HG03460 (cell line): ENCODE measurements around the gene PRRG2.

Experiments
- ATAC-seq: cut with Tn5 transposase; IDR thresholded peaks from one replicate; pipeline ENCODE4 v1.9.1; 2021; ENCODE audit not compliant: unreplicated experiment

The PRRG2 gene

DNA sequence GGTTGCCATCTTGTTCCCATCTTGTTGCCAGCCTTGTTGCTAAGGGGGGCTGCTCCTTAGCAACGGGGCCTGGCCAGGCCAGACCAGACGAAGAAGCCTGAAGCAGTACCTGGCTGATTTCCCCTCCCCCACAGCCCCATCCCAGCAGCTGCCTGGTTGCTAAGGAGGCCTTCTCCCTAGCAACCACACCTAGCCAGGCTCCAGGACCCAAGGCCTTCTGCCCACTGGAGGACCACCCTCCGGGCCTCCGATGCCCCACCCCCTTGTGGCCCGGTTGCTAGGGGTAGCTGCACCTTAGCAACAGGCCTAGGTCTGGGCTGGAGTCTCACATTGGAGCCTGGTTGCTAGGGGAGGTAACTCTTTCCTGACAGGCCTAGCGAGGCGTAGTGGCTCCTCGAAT, 3.9 kb downstream of the PRRG2 start:
- no peak for ATAC-seq

DNA sequence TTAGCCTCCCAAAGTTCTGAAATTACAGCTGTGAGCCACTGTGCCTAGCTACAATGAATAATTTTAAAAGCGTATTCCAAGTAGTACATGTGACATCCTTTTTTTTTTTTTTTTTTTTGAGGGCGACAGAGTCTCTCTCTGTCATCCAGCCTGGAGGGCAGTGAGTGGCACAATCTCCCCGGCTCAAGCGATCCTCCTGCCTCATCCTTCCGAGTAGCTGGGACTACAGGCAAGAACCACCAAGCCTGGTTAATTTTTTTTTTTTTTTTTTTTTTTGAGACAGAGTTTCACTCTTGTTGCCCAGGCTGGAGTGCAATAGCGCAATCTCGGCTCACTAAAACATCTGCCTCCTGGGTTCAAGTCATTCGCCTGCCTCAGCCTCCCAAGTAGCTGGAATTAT, 6.1 kb downstream of the PRRG2 start:
- ATAC-seq, result no peak

DNA sequence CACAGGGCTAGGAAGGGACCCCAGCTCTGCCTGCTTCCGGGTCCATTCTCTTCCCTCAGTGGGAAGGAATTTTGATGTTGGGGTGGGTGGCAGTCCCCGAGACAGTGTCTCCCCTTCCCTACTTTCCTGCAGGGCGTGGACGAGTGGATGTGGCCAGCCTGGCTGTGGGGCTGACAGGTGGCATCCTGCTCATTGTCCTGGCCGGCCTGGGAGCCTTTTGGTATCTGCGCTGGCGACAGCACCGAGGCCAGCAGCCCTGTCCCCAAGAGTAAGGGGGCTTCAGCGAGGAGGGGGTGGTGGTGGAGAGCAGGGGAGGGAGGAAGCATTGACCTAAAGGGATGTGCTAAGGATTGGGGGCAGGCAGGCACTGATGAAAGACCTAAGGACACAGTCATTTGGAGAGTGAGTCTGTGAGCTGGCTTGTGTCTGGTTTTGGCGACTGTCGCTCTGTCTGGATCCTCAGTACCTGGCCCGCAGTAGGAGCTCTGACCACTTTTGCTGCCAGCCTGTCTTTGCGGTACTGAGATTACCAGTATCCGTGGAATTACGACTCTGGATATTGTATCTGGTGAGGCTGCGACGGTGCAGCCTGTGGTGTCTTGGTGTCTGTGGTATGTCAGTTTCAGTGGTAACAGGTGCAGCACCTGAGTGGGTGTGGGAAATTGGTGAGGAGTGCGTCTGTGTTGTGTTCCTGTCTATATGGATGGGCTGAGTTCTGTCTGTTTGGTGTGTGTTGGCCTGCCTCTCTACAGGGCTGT, 7.4 kb downstream of the PRRG2 start:
- ATAC-seq, result no peak

DNA sequence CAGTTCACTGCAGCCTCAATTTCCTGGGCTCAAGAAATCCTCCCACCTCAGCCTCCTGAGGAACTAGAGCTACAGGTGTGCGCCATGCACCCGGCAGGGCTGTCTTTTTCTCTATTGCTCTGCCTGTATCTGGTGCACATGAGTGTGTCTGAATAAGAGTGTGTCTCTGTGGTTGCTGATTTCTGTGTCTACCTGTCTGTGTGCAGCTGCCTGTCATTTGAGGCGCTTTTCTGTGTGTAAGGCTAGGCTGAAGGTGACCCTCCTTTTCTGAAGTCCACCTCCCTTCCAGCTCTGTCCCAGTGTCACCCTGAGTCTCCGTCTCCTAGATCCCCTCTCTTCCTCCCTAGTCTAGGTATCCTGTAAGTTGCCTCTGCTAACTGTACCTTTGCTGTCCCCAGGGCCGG, 8.4 kb downstream of the PRRG2 start:
- ATAC-seq, result no peak

DNA sequence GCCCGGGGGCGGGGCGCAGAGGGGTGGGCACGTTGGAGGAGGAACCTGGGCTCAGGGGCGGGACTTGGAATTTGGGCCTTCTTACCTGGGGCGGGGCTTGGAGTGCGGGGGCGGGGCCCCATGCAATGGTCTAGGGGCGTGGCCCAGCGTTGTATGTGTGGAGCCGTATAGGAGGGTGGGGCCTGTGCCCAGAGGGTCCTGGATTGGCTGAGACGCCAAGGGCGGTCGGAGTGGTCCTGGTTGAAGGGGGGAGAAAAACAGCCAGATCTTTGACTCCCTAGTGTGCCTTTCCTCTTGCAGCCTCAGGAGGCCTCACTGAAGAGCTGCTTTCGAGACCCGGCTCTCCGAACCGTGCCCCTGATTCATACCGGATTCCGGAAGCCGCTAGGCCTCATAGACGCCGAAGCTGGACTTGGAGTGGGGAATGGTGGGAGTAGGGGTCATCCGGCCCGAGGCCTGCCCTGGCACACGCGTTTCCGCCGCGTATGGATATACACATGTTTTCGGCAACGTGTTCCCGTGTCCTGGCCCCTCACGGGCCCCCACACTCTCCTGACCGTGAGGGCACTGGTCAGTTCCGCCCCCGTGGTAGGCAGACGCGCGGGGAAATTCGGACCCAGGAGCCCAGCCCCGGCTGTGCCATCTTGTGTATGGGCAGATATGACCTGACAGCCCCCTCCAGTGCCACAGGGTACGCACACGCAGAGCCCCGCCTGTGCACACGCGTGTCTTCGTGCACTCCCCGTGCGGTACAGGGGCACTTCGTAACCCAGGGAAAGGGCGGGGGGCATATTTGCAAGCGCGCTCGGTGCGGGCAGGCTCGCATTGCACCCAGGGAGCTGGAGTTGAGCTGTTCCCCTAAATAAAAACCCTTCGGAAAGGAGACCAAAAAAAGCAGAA, 9.2 kb downstream of the PRRG2 start:
- ATAC-seq, result peak; percentile 57

DNA sequence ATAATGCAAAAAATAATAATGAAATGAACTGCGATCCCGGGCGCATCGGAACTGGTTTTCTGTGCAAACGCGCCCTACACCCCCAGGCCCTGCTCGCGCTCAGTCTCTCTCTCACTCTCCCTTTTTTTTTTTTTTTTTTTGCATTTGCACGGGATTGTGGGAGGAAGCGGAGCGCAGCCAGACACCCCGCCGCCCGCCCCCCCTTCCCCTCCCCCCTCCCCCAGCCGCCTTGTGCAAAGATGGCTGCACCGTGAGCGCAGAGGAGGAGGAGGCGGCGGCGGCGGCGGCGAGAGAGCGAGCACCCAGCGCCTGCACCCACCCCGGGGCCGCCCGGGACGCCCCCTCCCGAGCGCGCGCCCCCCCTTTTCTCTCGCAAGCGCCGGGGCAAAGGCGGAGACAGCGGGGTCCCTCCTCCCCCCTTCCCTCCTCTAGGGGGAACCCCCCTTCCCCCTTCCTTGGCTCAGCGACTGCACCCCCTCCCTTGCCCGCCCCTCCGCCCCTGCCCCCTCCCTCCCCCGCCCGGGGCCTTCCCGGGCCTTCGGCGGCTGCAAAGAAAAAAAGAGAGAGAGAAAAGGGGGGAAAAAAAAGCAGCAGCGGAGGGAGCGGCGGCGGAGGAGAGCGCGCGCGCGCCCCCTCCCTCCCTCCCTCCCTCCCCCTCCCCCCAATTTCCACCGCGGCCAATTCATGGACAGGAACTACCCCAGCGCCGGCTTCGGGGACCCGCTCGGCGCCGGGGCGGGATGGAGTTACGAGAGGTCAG, 10.0 kb downstream of the PRRG2 start, which contains the start of gene PRR12:
Gene PRR12, plus strand, starts transcription at position 212 of the 760 bp plus-strand sequence. Its CDS starts 473 bp downstream, at position 685.
- no peak for ATAC-seq

DNA sequence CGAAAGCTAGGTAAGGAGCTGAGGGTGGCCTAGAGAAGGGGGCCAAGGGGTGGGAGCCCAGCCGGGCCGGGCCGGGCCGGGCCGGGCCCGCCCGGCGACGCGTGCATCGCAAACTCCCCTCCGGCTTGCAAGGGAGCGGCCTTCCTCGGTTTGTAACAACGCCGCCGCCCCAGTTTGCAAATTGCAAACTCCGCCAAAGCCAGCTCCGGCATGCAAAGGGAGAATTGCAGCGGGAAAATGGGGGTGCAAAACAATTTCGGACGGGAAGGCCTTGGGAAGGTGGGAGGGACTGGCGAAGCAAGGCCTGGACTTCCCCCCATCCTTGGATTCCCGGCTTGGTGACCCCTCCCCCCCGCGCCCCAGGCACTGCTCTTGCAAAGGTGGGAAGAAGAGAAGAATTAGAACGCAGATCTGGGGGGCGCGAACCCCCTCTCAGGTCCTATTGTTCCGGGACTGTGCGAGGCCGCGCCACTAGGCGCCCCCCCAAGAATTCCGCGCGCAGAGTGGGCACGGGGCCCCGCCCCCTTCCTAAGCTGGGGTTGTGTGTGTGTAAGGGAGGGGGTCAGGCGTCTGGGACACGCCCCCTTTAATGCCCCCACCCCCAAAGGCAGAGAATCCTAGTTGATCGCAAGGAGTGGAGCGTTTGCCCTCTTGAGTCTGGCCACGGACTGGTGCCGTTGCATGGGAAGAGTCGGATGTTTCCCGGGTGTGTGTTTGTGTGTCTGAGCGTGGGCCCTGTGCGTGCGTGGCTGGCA, 10.8 kb downstream of the PRRG2 start:
- no peak for ATAC-seq

DNA sequence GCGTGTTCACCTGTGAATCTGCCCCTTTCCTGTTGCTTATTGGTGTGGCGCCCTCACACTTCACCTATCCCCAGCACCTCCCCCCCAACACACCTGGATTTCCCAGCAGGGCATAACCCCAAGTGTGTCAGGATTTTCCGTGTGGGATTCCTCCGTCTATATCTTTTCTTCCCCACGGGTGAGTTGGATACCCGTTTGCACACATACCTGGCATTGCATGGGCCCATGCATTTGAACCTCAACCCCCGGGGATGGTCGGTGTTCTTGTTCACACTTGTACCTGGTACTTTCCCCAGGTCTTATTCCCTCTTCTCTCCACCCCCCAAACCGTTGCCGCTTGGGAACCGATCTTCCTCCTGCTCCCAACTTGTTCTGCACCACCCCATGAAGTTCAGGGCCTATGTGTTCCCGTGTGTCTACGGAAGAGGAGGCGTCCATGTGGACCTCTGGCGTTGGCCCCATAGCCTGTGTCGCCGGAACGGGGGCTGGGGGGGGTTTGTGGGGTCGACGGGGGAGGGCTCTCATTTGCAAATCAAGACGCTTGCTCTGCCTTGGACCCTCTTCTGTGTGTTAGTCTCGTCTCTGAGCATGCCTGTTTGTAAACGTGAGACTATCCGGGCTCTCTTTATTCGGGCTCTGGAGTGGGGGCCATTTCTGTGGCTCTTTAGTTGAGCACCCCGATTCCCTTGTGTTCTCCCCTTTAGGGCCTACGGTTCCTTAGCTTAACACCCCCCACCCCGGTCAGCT, 11.5 kb downstream of the PRRG2 start:
- ATAC-seq, result no peak

DNA sequence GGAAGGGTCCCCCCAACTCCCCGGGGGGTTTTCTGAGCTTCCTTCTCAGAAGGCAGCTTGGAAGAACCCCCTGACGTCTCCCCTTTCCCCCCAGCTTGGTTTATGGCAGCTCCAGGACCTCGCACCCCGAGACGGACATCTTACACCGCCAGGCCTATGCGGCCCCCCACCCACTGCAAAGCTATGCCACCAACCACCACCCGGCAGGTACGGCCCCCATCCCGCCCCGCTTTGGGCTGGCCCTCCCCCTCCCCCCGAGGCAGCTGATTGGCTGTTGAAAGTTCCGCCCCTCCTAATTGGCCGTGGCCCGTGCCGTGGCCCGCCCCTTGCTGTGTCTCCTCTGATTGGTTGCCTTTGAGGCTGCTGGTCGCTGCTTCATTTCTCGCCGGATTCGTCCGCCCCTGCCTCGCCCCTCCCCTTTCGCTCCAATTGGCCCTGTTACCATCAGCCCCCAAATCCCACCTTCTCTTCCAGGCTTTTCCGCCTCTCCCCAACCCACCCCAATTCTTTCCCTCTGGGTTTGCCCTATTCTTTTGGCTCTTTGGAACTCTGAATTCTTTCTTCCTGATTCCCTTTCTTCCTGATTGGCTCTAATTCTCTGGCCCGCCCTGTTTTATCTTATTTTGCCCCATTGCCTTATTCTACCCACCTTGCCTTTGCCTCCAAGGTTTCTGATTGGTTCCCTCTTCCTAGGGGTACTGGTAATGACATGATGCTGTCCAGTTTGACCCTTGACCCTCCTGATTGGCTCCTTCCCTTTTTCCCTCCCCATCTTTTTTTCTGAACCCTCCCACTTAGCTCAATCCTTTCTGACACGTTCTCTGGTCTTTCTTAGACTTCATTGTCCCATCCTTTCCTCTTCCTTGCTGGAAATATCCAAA, 12.4 kb downstream of the PRRG2 start:
- ATAC-seq, result peak; percentile 37

DNA sequence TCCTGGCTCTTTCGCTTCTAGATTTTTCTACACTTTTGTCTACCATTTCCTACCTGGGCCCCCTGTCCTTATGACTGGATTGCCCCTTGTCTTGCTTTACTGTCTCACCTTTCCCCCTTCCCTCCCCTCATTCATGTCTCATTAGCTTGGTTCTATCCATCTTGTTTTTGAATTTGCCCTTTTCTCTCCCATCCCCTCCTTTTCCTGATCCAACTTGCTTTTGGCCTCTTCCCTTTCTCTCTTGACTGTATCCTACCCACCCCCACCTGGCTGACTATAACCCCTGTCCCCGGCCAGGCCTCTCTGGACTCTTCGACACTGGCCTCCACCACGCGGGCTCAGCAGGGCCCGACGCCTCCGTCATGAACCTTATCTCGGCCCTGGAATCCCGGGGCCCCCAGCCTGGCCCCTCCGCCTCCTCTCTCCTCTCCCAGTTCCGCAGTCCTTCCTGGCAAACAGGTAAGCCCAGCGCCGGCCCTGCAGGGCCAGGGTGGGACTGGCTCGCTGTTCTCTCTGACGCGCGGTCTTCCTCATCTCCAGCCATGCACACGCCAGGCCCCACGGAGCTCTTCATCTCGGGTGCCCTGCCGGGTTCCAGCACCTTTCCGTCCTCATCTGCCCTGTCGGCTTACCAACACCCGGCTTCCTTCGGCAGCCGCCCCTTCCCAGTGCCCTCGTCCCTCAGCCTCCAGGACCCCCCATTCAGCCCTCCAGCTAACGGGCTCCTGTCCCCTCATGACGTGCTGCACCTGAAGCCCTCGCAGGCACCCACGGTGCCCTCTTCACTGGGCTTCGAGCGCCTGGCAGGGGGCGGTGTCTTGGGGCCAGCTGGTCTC, 13.3 kb downstream of the PRRG2 start:
- no peak for ATAC-seq

DNA sequence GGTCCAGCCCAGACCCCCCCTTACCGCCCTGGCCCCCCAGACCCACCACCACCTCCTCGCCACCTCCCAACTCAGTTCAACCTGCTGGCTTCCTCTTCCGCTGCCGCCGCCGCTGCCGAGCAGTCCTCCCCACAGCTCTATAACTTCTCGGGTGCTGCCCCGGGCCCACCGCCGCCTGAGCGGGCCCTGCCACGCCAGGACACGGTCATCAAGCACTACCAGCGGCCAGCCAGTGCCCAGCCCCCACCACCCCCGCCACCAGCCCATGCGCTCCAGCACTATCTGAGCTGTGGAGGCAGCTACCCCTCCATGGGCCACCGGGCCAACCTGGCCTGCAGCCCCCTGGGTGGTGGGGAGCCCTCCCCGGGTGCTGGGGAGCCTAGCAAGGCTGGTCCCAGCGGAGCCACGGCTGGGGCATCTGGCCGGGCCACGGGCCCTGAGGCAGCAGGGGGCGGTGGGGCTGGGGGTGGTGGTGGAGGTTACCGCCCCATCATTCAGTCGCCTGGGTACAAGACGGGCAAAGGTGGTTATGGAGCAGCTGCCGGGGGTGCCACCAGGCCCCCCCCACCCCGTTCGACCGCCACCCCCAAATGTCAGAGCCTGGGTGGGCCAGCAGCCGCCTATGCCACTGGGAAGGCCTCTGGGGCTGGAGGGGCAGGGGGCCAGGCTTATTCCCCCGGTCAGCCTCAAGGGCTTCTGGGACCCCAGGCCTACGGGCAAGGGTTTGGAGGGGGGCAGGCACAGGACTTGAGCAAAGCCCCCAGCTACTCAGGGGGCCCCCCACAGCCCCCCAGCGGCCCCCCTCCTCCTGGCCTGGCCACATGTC, 14.1 kb downstream of the PRRG2 start:
- ATAC-seq, result no peak

DNA sequence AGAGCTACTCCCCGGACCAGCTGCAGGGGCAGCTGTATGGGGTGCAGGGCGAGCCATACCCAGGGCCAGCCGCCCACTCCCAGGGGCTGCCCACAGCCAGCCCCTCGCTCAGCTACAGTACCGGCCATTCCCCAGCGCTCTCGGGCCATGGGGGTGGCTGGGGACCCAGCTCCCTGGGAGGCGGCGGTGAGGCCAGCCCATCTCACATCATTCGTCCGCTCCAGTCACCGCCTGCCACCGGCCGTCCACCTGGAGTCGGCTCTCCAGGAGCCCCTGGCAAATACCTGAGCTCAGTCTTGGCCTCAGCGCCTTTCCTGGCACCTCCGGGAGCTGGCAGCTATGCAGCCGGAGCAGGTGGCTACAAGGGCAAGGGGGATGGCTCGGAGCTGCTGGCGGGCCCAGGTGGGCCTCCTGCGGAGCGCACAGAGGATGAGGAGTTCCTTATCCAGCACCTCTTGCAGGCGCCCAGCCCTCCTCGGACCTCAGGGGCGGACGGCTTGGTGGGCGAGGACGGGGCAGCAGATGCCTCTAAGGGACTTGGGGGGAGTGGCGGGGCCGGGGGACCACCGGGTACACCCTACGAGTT, 14.8 kb downstream of the PRRG2 start:
- no peak for ATAC-seq

DNA sequence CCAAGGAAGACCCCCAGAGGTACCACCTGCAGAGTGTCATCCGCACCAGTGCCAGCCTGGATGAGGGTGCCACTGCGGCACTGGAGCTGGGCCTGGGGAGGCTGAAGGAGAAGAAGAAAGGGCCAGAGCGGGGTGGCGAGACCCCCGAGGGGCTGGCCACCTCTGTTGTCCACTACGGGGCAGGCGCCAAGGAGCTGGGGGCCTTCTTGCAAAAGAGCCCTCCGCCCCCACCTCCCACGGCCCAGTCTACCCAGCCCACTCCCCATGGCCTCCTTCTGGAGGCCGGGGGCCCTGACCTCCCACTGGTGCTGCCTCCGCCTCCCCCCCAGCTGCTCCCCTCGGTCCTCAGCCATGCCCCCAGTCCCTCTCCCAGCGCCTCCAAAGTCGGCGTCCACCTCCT, 15.3 kb downstream of the PRRG2 start:
- no peak for ATAC-seq

DNA sequence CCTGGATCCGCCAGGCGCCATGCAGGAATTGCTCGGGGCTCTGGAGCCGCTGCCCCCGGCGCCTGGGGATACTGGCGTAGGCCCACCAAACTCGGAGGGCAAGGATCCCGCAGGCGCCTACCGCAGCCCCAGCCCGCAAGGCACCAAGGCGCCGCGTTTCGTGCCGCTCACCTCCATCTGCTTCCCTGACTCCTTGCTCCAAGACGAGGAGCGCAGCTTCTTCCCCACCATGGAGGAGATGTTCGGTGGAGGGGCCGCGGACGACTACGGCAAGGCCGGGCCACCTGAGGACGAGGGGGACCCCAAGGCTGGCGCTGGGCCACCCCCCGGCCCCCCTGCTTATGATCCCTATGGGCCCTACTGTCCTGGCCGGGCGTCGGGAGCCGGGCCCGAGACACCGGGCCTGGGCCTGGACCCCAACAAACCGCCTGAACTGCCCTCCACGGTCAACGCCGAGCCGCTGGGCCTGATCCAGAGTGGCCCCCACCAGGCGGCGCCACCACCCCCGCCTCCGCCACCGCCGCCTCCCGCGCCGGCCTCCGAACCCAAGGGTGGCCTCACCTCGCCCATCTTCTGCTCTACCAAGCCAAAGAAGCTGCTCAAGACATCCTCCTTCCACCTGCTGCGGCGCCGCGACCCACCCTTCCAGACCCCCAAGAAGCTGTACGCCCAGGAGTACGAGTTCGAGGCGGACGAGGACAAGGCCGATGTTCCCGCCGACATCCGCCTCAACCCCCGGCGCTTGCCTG, 16.0 kb downstream of the PRRG2 start:
- no peak for ATAC-seq

DNA sequence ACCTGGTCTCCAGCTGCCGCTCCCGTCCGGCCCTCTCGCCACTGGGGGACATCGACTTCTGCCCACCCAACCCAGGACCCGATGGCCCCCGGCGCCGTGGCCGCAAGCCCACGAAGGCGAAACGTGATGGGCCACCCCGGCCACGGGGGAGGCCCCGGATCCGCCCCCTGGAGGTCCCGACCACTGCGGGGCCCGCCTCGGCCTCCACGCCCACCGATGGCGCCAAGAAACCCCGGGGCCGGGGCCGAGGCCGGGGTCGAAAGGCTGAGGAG, 16.5 kb downstream of the PRRG2 start:
- ATAC-seq, result no peak
